Measurements from ENCODE around the gene SYK.

SYK gene

GRCh38 chr9:90903766-90904424 lies 102.3 kb downstream of the SYK start:
- DNase-seq (ENCODE audit: low read depth in 1 of 2, low spot score in 1 of 2): no peak

DNA sequence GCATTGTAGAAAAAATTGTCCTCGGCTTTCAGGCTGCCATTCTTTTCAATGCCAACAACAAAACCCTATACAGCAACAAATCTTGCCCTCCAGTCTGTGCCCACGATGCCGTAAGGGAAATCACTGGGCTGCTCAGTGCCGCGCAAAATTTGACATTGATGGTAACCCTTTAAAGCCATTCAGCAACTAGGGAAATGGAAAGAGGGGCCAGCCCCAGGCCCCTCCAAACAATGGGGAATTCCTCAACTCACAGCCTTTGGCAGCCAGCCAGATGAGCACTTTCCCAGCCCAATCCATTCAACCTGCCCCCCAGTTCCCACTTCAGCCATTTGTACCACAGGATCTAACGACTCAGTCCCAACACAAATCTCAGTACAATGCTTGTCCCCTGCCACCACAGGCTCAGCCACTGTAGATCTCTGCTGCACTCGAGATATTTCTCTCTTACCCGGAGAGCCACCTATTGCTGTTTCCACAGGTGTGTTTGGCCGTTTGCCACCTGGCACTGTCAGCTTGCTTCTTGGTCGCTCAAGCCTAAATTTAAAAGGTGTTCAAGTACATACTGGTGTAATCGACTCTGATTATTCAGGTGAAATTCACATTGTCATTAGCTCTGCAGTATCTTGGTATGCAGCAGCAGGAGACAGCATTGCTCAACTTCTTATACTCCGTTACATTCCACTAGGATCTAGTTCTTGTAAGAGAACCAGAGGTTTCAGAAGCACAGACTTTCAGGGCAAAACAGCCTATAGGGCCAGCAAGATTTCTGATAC lies 103.3 kb downstream of the SYK start:
- DNase-seq (ENCODE audit: low read depth in 1 of 2, low spot score in 1 of 2): no peak

DNA sequence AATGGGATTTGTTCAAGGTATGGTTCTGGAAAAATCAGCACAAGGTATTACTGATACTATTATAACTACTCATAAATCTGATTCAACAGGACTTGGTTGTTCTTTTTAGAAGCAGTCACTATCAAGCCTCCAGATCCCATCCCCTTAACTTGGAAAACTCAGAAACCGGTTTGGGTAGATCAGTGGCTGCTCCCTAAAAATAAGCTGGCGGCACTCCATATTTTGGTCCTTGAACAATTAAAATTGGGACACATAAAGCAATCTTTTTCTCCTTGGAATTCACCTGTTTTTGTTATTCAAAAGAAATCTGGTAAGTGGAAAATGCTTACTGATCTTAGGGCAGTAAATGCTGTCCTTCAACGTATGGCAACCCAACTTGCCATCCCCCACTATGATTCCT lies 104.2 kb downstream of the SYK start:
- DNase-seq (ENCODE audit: low read depth in 1 of 2, low spot score in 1 of 2): no peak

DNA sequence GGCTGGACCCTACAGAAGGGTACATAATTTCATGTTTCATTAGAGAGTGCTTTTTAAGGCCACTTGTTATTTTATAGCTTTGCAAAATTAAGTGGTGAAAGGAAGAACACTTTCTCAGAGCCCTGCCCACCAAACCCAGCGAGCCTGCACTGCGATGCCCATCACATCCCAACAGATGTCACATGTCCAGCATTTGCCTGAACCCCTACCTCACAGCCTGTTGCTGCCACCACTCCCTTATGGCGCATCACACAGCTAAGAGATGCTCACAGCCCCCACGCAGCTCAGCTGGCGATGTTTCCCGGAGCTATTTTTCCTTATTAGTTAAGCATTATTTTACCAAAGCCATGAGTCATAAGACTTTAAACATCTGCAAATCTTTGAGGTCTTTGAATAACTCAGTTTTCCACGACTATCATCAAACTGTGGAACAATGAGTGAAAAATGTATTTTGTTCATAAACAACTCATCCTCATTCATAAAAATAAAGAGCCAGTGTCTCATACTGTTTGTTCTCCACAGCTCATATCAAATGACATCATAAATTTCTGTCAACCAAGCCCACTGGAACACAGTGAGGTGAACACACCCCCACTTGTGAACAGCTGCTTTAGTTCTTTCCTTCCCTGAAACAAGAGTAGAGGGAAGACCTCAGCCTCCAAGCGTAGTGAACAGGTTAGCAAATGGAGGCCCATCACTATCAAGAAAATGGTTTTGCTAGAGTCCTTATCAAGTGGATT lies 104.9 kb downstream of the SYK start:
- DNase-seq (ENCODE audit: low read depth in 1 of 2, low spot score in 1 of 2): no peak

DNA sequence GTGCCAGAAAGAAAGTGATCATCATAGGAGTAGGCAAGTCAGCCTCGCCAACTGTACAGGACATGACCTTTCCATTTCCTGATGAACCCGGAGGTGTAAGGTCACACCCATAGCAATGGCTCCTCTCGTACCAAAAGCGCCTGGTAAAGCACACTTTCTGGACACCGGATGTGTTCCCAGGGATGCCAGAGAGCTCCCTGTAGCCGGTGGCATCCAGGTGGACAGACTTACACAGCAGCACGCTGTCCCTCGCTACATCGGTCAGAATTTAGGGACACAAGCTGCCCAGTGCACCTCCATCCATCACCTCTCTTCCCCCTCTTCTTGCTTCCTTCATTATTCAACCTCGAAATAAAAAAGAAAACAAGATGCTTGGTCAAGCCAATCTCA lies 105.4 kb downstream of the SYK start:
- no peak for DNase-seq (ENCODE audit: low read depth in 1 of 2, low spot score in 1 of 2)

DNA sequence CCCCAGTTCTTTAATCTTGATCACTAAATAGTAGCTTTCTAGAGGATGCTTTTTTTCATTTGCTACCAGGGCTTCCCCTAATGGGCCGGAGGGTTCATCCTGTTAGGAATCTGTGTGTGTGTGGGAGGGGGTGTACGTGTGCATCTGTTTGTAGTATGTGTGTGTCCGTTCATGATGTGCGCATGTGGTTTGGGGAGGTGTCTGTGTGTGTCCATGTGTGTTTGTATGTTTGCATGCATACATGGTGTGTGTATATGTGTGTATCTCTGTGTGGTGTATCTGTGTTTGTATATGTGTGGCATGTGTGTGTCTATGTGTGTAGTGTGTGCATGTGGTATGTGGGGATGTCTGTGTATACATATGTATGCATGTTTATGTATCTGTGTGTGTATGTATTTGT lies 106.2 kb downstream of the SYK start:
- DNase-seq (ENCODE audit: low read depth in 1 of 2, low spot score in 1 of 2): no peak

GRCh38 chr9:90909225-90909624 lies 107.6 kb downstream of the SYK start:
- DNase-seq (ENCODE audit: low read depth in 1 of 2, low spot score in 1 of 2): no peak

DNA sequence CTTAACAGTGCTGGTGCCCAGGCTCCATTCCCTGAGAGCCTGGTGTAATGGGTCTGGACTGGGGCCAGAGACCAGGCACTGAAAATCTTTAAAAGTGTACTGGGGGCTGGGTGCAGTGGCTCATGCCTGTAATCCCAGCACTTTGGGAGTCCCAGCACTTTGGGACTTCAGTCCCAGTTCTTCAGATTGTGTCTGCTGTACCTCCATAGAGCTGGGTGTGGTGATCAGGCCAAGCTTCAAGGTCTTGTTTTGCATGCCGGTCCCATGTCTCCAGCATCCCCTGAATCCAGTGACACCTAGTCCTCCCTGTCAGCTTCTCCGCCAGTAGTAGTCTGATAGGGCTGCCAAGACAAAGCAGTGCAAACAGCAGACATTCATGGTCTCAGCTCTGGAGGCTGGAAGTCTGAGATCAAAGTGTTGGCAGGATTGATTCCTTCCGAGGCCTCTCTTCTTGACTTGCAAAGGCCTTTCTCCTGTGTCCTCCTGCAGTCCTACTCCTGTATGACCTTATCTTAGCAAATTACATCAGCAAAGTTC lies 108.2 kb downstream of the SYK start:
- DNase-seq (ENCODE audit: low read depth in 1 of 2, low spot score in 1 of 2): no peak

- no peak for DNase-seq (ENCODE audit: low read depth in 1 of 2, low spot score in 1 of 2)
Measured at GRCh38 chr9:90914196-90914595, 112.6 kb downstream of the SYK start.

DNA sequence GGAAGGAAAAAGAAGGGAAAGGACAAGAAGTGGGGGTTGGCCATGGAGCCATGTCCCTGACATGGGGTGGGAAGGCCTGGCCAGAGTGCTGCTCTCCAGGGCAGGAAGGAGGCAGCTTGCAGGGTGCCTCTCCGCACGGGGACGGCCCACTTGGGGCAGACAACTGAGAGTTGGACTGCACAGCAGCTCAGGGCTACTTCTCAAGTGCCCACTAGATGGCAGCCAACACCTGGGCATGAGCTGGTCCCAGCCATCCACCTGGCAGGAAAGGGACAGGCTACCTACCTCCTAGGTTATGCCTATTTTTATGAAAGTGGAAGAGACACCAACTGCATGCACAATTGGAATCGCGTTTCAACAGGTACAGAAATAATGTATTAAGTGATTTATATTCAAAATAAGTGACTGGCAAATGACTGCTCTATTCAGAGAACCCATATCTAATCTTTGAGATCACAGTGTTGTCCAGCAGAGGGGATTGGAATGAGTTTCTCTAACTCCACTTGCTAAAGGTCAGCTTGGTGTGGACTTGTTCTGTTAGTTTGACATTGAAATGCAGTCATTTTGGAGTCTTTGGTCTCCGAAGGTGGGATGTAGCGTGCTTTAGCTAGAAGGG lies 113.4 kb downstream of the SYK start:
- DNase-seq (ENCODE audit: low read depth in 1 of 2, low spot score in 1 of 2): peak; percentile 41 to 53

DNA sequence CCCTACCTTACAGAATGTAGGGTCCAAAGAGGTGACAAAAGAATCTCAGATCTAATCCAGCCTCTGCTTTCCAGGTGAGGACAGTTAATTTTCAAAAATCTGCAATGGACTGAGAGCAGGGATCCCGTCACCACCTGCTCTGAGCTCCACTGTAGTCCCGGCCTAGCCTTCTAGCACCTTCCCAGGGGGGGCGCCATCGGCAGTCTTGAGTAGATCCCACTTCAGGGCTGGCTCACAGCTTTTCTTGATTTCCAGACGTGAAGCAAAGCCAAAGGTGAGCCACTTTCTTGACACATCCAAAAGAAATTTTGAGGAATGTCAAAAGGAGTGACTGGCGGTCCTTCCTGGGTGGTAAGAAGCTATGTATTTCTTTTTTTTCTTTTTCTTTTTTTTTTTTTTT lies 114.1 kb downstream of the SYK start:
- no peak for DNase-seq (ENCODE audit: low read depth in 1 of 2, low spot score in 1 of 2)

DNA sequence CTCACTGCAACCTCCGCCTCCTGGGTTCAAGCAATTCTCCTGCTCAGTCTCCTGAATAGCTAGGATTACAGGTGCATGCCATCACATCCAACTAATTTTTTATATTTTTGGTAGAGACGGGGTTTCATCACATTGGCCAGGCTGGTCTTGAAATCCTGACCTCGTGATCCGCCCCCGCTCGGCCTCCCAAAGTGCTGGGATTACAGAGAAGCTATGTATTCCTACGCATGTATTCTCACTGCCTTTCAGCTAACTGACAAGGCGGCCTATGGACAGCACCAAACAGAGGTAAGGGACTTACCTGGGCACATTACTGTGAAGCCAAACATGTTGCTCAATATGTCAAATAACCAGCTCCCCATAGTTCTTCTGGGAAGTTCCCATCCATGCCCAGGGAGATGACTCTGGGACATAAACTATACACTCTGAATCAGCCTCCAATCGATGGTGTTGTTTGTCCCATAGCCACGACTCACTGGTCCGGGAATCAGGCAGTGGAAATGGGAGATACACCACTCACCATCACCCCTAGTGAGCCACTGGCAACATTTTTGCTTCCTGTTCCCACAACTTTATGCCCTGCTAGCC lies 114.6 kb downstream of the SYK start:
- no peak for DNase-seq (ENCODE audit: low read depth in 1 of 2, low spot score in 1 of 2)

DNA sequence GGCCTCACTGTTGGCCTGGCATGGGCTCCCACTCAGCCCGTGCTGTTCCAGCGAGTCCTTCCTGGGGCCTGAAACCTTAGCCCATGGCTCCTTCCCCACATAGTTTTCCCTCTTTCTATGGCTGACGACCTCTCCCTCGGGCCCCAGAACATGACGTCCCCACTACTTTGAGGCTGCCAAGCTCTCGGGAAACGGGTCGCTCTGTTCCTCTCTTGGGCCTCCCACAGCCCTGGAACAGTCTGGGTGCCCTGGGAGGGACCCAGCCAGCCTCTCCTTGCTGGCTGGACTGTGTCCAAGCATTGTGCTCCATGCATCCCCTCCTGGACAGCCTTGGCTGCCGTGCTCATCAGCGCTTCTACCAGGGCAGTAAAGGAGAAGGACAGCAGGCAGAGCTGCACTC lies 118.3 kb downstream of the SYK start:
- DNase-seq (ENCODE audit: low read depth in 1 of 2, low spot score in 1 of 2): no peak

GRCh38 chr9:90921104-90921503 lies 119.5 kb downstream of the SYK start:
- no peak for DNase-seq (ENCODE audit: low read depth in 1 of 2, low spot score in 1 of 2)

DNA sequence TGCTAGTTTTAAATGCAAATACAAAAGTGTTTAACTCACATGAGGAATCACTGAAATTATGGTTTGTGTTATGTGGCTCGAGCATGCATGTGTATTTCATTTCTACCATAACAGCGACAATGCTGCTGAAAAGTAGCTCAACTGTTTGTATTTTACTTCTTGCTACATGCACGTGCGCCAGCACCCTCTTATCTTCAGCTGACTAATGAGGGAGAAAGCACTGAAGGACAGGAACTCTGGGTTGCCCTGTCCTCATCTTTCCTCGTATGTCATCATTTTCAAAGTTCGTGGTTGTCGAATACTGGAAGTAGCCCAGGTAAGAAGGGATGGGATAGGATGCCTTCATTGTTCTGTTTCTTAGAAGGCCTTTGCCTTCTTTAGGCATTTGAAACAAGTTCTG lies 120.3 kb downstream of the SYK start:
- no peak for DNase-seq (ENCODE audit: low read depth in 1 of 2, low spot score in 1 of 2)

DNA sequence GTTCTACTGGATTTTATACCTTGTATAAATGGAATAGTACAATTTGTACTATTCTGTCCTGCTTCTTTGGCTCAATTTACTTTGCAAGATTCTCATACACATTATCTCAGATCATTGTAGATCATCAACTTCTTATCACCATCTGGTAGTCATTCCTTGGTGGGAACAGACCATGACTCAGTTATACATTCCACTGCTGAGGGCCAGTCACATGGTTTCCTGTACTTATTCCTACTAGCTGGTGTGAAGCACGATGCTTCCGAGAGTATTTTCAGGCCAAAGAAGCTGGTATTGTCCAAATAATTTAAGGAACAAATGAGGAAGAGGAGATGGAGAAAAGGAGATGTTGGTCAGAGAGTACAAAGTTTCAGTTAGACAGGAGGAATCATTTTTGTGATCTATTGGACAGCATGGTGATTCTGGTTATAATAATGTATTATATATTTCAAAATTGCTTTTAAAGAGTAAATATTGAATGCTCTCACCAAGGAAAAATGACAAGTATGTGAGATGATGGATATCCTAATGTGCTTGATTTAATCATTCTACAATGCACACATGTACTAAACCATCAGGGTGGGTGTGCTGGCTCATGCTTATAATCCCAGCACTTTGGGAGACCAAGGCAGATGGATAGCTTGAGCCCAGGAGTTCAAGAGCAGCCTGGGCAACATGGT lies 124.1 kb downstream of the SYK start:
- no peak for DNase-seq (ENCODE audit: low read depth in 1 of 2, low spot score in 1 of 2)

DNA sequence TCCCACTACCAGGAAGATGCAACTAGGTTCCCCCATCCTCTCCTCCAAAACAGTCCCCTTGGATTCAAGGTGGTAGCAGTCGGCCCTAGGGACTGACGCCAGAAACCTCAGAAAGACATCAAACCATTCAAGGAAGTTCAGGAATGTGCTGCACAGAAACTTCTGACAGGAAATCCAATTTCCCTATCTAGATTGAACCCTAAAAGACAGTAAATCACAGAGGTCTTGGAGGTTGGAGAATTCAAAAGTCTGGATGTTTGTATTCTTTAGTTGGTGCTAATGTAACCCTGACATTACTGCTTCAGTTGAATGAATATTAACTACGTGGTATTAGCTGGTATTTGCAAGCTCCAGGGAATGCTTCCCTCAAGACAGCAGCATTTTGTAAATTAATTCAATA lies 125.3 kb downstream of the SYK start:
- DNase-seq (ENCODE audit: low read depth in 1 of 2, low spot score in 1 of 2): no peak

- DNase-seq (ENCODE audit: low read depth in 1 of 2, low spot score in 1 of 2): no peak
Measured at GRCh38 chr9:90927496-90927895, 125.9 kb downstream of the SYK start.

- DNase-seq (ENCODE audit: low read depth in 1 of 2, low spot score in 1 of 2): no peak
Measured at GRCh38 chr9:90929626-90930025, 128.0 kb downstream of the SYK start.

- DNase-seq (ENCODE audit: low read depth in 1 of 2, low spot score in 1 of 2): no peak
Measured at GRCh38 chr9:90933468-90933867, 131.8 kb downstream of the SYK start.

GRCh38 chr9:90939351-90939750 lies 137.7 kb downstream of the SYK start:
- no peak for DNase-seq (ENCODE audit: low read depth in 1 of 2, low spot score in 1 of 2)

Measured in activated T-helper 1 cell treated with anti-CD3 and anti-CD28 coated beads, Interleukin-2, amount 50 U/mL, for 16 hours (primary cell).